HG02981 (cell line): ENCODE results near the gene TUBA8.
"Not testable (repeated sequence)": the region's sequence is repeated elsewhere in the genome, so short reads cannot be mapped to it uniquely, and the experiment has no call there.

Experiments
- ATAC-seq: cut with Tn5 transposase; IDR thresholded peaks from one replicate; pipeline ENCODE4 v1.9.1; 2021; ENCODE audit warnings: mild to moderate bottlenecking, moderate library complexity; ENCODE audit not compliant: unreplicated experiment

Gene TUBA8

DNA sequence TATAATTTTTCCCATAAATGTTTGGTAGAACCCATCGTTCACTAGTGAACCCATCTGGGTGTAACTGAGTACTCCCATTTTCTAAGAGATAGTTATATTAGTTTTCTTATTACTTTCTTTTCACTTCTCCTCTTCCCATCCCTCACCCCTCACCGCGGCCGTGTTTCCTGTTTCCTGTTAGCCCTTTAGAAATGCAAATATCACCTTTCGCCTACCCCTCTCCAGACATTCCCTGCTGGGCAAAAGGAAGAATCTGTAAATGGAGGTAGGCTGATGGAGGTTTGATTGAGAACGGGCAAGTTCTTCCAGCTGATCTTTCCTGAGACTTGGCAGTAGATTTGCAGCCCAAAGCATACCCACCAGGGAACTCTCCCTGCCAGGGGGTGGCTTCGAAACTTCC lies 54.7 kb downstream of the TUBA8 start:
- not testable (repeated sequence) for ATAC-seq

DNA sequence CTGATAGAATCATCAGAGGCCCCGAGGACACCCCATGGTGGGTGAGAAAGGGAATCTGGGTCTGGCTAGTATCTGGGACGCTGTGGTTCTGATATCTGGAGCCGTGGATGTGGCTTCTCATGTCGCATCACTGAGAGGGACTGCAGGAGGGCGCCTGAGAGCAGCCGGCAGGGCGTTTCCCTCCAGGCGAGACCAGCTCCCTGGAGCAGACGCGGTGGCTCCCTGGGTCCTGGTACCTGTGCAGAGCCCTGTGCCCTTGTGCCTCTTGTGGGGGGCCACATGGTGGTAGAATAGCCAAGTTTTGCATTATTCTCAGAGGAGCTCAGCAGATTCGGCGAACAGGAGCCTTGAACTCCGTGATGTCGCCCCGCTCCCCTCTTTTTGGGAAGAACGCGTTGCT lies 59.7 kb downstream of the TUBA8 start:
- ATAC-seq = not testable (repeated sequence)

DNA sequence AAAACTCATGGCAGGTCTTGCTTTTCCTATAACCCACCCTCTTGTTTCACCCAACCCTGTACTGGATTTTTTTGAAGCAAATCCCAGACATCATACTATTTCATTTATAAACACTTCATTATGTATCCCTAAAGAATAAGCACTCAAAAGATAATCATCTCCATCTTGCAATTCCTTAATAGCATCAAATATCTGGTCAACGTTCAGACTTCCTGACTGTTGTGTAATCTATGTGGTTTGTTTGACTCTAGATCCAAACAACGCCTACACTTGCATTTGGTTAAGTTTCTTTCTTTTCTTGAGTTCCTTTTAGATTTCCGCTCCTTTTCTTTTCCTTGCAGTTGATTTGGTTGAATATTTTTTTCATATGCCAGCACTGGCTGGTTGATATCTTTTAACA lies 61.6 kb downstream of the TUBA8 start:
- ATAC-seq = not testable (repeated sequence)

DNA sequence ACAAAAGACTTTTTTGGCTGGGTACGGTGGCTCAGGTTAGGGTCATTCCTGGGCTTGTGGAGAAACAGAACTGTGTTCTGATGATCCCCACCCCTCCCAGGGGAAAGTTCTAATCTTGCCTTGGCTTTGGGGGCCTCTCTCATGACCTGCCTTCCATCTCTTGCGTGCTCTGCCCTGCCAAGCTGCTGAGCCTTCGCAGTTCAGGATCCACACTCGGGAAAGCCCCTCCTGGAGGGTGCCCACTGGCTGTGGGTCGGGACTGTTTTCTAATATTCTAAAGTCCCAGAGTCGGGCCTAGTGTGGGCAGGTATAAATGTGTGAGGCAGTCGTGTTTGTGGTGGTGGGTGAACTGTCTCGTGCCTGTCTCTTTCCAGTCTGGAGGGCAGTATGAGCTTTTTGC lies 62.2 kb downstream of the TUBA8 start:
- ATAC-seq = not testable (repeated sequence)

DNA sequence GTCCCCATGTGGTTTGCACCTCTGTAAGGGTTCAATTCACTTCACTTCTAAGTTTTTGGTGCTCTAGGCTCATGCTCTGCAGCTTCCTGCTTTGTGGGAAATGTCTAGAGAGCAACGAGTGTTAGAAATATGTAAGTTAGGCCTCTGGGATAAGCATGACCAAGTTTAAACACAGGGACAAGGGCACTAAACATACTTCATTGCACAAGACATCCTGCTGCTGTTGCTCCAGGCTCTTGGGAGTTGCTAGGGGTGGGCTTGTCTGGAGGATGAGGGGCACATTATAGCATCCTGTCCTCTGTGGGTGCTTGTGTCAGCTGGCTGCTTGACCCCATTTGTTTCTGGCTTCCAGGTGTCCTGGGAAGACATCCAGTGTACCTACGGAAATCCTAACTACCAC lies 62.8 kb downstream of the TUBA8 start:
- not testable (repeated sequence) for ATAC-seq
